ENCODE measurements around the gene SLC1A6. TPM values are rescaled to one million over a fixed set of nuclear protein-coding genes. Genes with fewer than 3 reads are reported as not detected.
"Not testable (repeated sequence)": the region's sequence is repeated elsewhere in the genome, so short reads cannot be mapped to it uniquely, and the experiment has no call there.

The SLC1A6 gene
- polyA plus RNA-seq, 2 donors: 0.05 TPM; not detected in 1

- no peaks in the 10 kb centered on the region for H3K27me3 ChIP-seq (ENCODE audit: control insufficient read depth in 1 of 2, insufficient read depth in 2 of 2, low read length in 2 of 2)
- H3K27ac ChIP-seq (ENCODE audit: low read depth in 2 of 2, low read length in 1 of 2): no peak overlapping the region
- 91 to 94% methylated on average over 24 of the region's 24 CpGs for WGBS, 2 donors
- no peak overlapping the region for H3K4me3 ChIP-seq (ENCODE audit: low read depth in 1 of 2, low read length in 2 of 2)
- no peaks in the 10 kb centered on the region for H3K4me1 ChIP-seq (ENCODE audit: control insufficient read depth in 2 of 2, insufficient read depth in 2 of 2, low read length in 1 of 2)
- peaks cover 3 to 9% of the 10 kb centered on the region in 2 donors for H3K9me3 ChIP-seq (ENCODE audit: control insufficient read depth in 2 of 2, insufficient read depth in 1 of 2, low read depth in 1 of 2, low read length in 1 of 2)
- no peaks in the 10 kb centered on the region for H3K36me3 ChIP-seq (ENCODE audit: control insufficient read depth in 2 of 2, insufficient read depth in 2 of 2, low read length in 1 of 2)
These were observed 17.5 kb downstream of the SLC1A6 start for GRCh38 chr19:14961956-14962685.

DNA sequence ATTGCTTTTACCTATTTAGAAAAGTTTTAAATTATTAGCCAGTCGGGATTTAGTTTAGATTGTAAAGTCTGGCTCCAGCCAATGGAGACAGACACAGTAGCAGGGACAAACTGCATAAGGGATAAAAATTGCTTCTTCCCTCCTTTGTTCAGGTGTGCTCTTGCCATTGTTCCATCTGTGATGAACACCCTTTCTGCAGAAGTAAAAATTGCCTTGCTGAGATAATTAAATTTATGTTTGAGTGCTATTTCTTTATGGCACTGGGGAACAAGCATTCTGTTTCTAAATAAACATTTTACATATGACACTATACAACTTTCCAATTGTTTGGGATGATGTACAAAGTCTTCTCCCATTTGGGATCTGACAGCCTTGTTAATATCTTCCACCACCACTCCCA is 20.4 kb downstream of the SLC1A6 start:
- H3K9me3 ChIP-seq (ENCODE audit: control insufficient read depth in 2 of 2, insufficient read depth in 1 of 2, low read depth in 1 of 2, low read length in 1 of 2): peaks cover 3 to 15% of the 10 kb centered on the region in 2 donors
- no peak overlapping the region for H3K4me3 ChIP-seq (ENCODE audit: low read depth in 1 of 2, low read length in 2 of 2)
- H3K4me1 ChIP-seq (ENCODE audit: control insufficient read depth in 2 of 2, insufficient read depth in 2 of 2, low read length in 1 of 2): no peaks in the 10 kb centered on the region
- H3K27ac ChIP-seq (ENCODE audit: low read depth in 2 of 2, low read length in 1 of 2): no peak overlapping the region
- WGBS, 2 donors: 20 to 83% methylated on average over 1 of the region's 1 CpG
- no peaks in the 10 kb centered on the region for H3K27me3 ChIP-seq (ENCODE audit: control insufficient read depth in 1 of 2, insufficient read depth in 2 of 2, low read length in 2 of 2)
- no peaks in the 10 kb centered on the region for H3K36me3 ChIP-seq (ENCODE audit: control insufficient read depth in 2 of 2, insufficient read depth in 2 of 2, low read length in 1 of 2)

GRCh38 chr19:14957464-14957863 is 22.2 kb downstream of the SLC1A6 start:
- H3K4me3 ChIP-seq (ENCODE audit: low read depth in 1 of 2, low read length in 2 of 2): no peak overlapping the region
- H3K27me3 ChIP-seq (ENCODE audit: control insufficient read depth in 1 of 2, insufficient read depth in 2 of 2, low read length in 2 of 2): no peaks in the 10 kb centered on the region
- 89 to 91% methylated on average over 3 of the region's 3 CpGs for WGBS, 2 donors
- H3K9me3 ChIP-seq (ENCODE audit: control insufficient read depth in 2 of 2, insufficient read depth in 1 of 2, low read depth in 1 of 2, low read length in 1 of 2): peaks cover 3 to 19% of the 10 kb centered on the region in 2 donors
- H3K36me3 ChIP-seq (ENCODE audit: control insufficient read depth in 2 of 2, insufficient read depth in 2 of 2, low read length in 1 of 2): no peaks in the 10 kb centered on the region
- H3K4me1 ChIP-seq (ENCODE audit: control insufficient read depth in 2 of 2, insufficient read depth in 2 of 2, low read length in 1 of 2): no peaks in the 10 kb centered on the region
- H3K27ac ChIP-seq (ENCODE audit: low read depth in 2 of 2, low read length in 1 of 2): no peak overlapping the region

GRCh38 chr19:14954071-14954655 is 25.5 kb downstream of the SLC1A6 start:
- Histone ChIP-seq H3K4me3 (ENCODE audit: low read depth in 1 of 2, low read length in 2 of 2) (no peak overlapping the region), H3K27me3 (ENCODE audit: control insufficient read depth in 1 of 2, insufficient read depth in 2 of 2, low read length in 2 of 2) (peaks cover 0 to 3% of the 10 kb centered on the region in 2 donors), H3K9me3 (ENCODE audit: control insufficient read depth in 2 of 2, insufficient read depth in 1 of 2, low read depth in 1 of 2, low read length in 1 of 2) (peaks cover 3 to 17% of the 10 kb centered on the region in 2 donors), H3K4me1 (ENCODE audit: control insufficient read depth in 2 of 2, insufficient read depth in 2 of 2, low read length in 1 of 2) (no peaks in the 10 kb centered on the region), H3K36me3 (ENCODE audit: control insufficient read depth in 2 of 2, insufficient read depth in 2 of 2, low read length in 1 of 2) (no peaks in the 10 kb centered on the region), H3K27ac (ENCODE audit: low read depth in 2 of 2, low read length in 1 of 2) (no peak overlapping the region)
- WGBS, 2 donors: 32 to 37% methylated on average over 24 of the region's 24 CpGs

DNA sequence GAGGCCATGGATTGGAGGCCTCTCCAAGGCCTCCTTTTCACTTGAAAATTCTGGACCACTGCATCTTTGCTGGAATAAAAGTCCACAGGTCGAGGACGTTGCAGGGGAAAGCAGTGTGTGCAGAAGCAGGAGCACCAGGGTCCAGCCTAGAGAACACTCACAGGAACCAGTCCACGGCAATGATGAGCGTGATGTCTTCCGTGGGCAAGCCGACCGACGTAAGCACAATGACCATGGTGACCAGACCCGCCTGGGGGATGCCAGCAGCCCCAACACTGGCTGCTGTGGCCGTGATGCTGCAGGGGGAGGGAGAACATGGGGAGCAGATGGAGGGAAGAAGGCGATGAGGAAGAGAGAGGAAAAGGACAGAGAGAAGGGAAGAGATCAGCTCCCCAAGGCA is 26.9 kb downstream of the SLC1A6 start:
- Histone ChIP-seq H3K4me3 (ENCODE audit: low read depth in 1 of 2, low read length in 2 of 2) (no peak overlapping the region), H3K36me3 (ENCODE audit: control insufficient read depth in 2 of 2, insufficient read depth in 2 of 2, low read length in 1 of 2) (no peaks in the 10 kb centered on the region), H3K9me3 (ENCODE audit: control insufficient read depth in 2 of 2, insufficient read depth in 1 of 2, low read depth in 1 of 2, low read length in 1 of 2) (peaks cover 3 to 16% of the 10 kb centered on the region in 2 donors), H3K4me1 (ENCODE audit: control insufficient read depth in 2 of 2, insufficient read depth in 2 of 2, low read length in 1 of 2) (no peaks in the 10 kb centered on the region), H3K27ac (ENCODE audit: low read depth in 2 of 2, low read length in 1 of 2) (no peak overlapping the region), H3K27me3 (ENCODE audit: control insufficient read depth in 1 of 2, insufficient read depth in 2 of 2, low read length in 2 of 2) (peaks cover 0 to 3% of the 10 kb centered on the region in 2 donors)
- 79 to 83% methylated on average over 11 of the region's 11 CpGs for WGBS, 2 donors

DNA sequence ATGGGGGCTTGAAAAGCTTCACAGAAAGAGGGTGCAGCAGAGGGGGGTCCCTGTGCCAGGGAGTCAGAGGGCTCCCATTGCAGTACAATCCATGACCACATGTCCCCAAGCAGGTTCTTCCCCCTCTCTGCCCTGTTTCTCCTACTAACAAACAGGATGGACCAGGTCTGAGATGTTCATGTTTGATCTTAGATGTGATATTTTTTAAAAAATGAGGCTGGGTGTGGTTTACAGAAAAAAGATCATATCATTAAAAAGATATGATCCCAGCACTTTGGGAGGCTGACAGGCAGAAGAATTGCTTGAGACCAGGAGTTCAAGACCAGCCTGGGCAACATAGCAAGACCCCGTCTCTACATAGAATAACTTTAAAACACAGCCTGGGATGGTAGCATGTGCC is 29.2 kb downstream of the SLC1A6 start:
- Histone ChIP-seq H3K9me3 (ENCODE audit: control insufficient read depth in 2 of 2, insufficient read depth in 1 of 2, low read depth in 1 of 2, low read length in 1 of 2) (peaks cover 3 to 6% of the 10 kb centered on the region in 2 donors), H3K4me1 (ENCODE audit: control insufficient read depth in 2 of 2, insufficient read depth in 2 of 2, low read length in 1 of 2) (no peaks in the 10 kb centered on the region), H3K36me3 (ENCODE audit: control insufficient read depth in 2 of 2, insufficient read depth in 2 of 2, low read length in 1 of 2) (no peaks in the 10 kb centered on the region), H3K4me3 (ENCODE audit: low read depth in 1 of 2, low read length in 2 of 2) (no peak overlapping the region), H3K27ac (ENCODE audit: low read depth in 2 of 2, low read length in 1 of 2) (no peak overlapping the region), H3K27me3 (ENCODE audit: control insufficient read depth in 1 of 2, insufficient read depth in 2 of 2, low read length in 2 of 2) (peaks cover 0 to 3% of the 10 kb centered on the region in 2 donors)
- WGBS, 2 donors: 86 to 87% methylated on average over 1 of the region's 1 CpG

GRCh38 chr19:14949876-14950275 is 29.8 kb downstream of the SLC1A6 start:
- Histone ChIP-seq H3K4me3 (ENCODE audit: low read depth in 1 of 2, low read length in 2 of 2) (no peak overlapping the region), H3K4me1 (ENCODE audit: control insufficient read depth in 2 of 2, insufficient read depth in 2 of 2, low read length in 1 of 2) (no peaks in the 10 kb centered on the region), H3K27ac (ENCODE audit: low read depth in 2 of 2, low read length in 1 of 2) (no peak overlapping the region), H3K27me3 (ENCODE audit: control insufficient read depth in 1 of 2, insufficient read depth in 2 of 2, low read length in 2 of 2) (peaks cover 0 to 3% of the 10 kb centered on the region in 2 donors), H3K9me3 (ENCODE audit: control insufficient read depth in 2 of 2, insufficient read depth in 1 of 2, low read depth in 1 of 2, low read length in 1 of 2) (peaks cover 3 to 6% of the 10 kb centered on the region in 2 donors), H3K36me3 (ENCODE audit: control insufficient read depth in 2 of 2, insufficient read depth in 2 of 2, low read length in 1 of 2) (no peaks in the 10 kb centered on the region)
- WGBS, 2 donors: 65 to 71% methylated on average over 8 of the region's 8 CpGs

DNA sequence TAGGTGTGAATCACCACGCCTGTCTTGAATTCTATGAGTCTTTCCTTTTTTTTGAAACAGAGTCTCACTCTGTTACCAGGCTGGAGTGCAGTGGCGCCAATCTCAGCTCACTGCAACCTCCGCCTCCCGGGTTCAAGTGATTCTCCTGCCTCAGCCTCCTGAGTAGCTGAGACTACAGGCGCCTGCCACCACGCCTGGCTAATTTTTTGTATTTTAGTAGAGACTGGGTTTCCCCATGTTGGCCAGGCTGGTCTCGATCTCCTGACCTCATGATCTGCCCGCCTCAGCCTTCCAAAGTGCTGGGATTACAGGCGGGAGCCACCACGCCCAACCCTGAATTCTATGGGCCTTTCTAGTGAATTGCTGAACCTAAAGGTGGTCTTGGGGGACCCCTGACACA is 30.3 kb downstream of the SLC1A6 start:
- not testable (repeated sequence) for H3K4me3 ChIP-seq (ENCODE audit: low read depth in 1 of 2, low read length in 2 of 2); H3K36me3 ChIP-seq (ENCODE audit: control insufficient read depth in 2 of 2, insufficient read depth in 2 of 2, low read length in 1 of 2)

GRCh38 chr19:14944456-14944855 is 35.2 kb downstream of the SLC1A6 start:
- Histone ChIP-seq H3K27ac (ENCODE audit: low read depth in 2 of 2, low read length in 1 of 2) (no peak overlapping the region), H3K36me3 (ENCODE audit: control insufficient read depth in 2 of 2, insufficient read depth in 2 of 2, low read length in 1 of 2) (no peaks in the 10 kb centered on the region), H3K4me3 (ENCODE audit: low read depth in 1 of 2, low read length in 2 of 2) (no peak overlapping the region), H3K9me3 (ENCODE audit: control insufficient read depth in 2 of 2, insufficient read depth in 1 of 2, low read depth in 1 of 2, low read length in 1 of 2) (no peaks in the 10 kb centered on the region), H3K27me3 (ENCODE audit: control insufficient read depth in 1 of 2, insufficient read depth in 2 of 2, low read length in 2 of 2) (no peaks in the 10 kb centered on the region), H3K4me1 (ENCODE audit: control insufficient read depth in 2 of 2, insufficient read depth in 2 of 2, low read length in 1 of 2) (no peaks in the 10 kb centered on the region)
- 79 to 88% methylated on average over 1 of the region's 1 CpG for WGBS, 2 donors

More for the DNA sequence above, 30.3 kb downstream of the SLC1A6 start:
- WGBS, 2 donors: 84 to 90% methylated on average over 10 of the region's 10 CpGs
- H3K27me3 ChIP-seq (ENCODE audit: control insufficient read depth in 1 of 2, insufficient read depth in 2 of 2, low read length in 2 of 2); H3K4me1 ChIP-seq (ENCODE audit: control insufficient read depth in 2 of 2, insufficient read depth in 2 of 2, low read length in 1 of 2); H3K27ac ChIP-seq (ENCODE audit: low read depth in 2 of 2, low read length in 1 of 2); H3K9me3 ChIP-seq (ENCODE audit: control insufficient read depth in 2 of 2, insufficient read depth in 1 of 2, low read depth in 1 of 2, low read length in 1 of 2): not testable (repeated sequence)

- WGBS, 2 donors: 57 to 59% methylated on average over 4 of the region's 4 CpGs
- Histone ChIP-seq H3K4me3 (ENCODE audit: low read depth in 1 of 2, low read length in 2 of 2) (no peak overlapping the region), H3K27me3 (ENCODE audit: control insufficient read depth in 1 of 2, insufficient read depth in 2 of 2, low read length in 2 of 2) (no peaks in the 10 kb centered on the region)
These were observed 36.1 kb downstream of the SLC1A6 start for GRCh38 chr19:14943601-14944000.

More at GRCh38 chr19:14943601-14944000, 36.1 kb downstream of the SLC1A6 start:
- no peaks in the 10 kb centered on the region for H3K4me1 ChIP-seq (ENCODE audit: control insufficient read depth in 2 of 2, insufficient read depth in 2 of 2, low read length in 1 of 2)
- H3K36me3 ChIP-seq (ENCODE audit: control insufficient read depth in 2 of 2, insufficient read depth in 2 of 2, low read length in 1 of 2): no peaks in the 10 kb centered on the region
- H3K9me3 ChIP-seq (ENCODE audit: control insufficient read depth in 2 of 2, insufficient read depth in 1 of 2, low read depth in 1 of 2, low read length in 1 of 2): no peaks in the 10 kb centered on the region
- H3K27ac ChIP-seq (ENCODE audit: low read depth in 2 of 2, low read length in 1 of 2): no peak overlapping the region

Measured in esophagus (tissue), 2 donors.